Spinal cord (tissue), 10 donors: Measurements from ENCODE around the gene SERTAD1. TPM values are rescaled to one million over a fixed set of nuclear protein-coding genes. Genes with fewer than 3 reads are reported as not detected.
"Not testable (repeated sequence)": the region's sequence is repeated elsewhere in the genome, so short reads cannot be mapped to it uniquely, and the experiment has no call there.

Experiments
- DNase-seq, 6 donors: peaks; one replicate each; pipeline versions ENCODE4 v3.0.0 to v3.0.0-alpha.2; 2013 to 2015; ENCODE audit warnings: low spot score in 6 of 6, low read depth in 4 of 6
- H3K27ac ChIP-seq: one replicate; pipeline ENCODE4 v1.5.1; 2013; ENCODE audit warnings: low read depth, low read length, control low read depth
- H3K27me3 ChIP-seq: one replicate; pipeline ENCODE4 v1.6.1; 2013; ENCODE audit warnings: low read length; ENCODE audit not compliant: control insufficient read depth, insufficient read depth
- H3K36me3 ChIP-seq: one replicate; pipeline ENCODE4 v1.6.1; 2013; ENCODE audit warnings: low read length; ENCODE audit not compliant: control insufficient read depth, insufficient read depth
- H3K4me1 ChIP-seq: one replicate; pipeline ENCODE4 v1.6.1; 2013; ENCODE audit warnings: low read length; ENCODE audit not compliant: control insufficient read depth, insufficient read depth
- H3K4me3 ChIP-seq: one replicate; pipeline ENCODE4 v1.5.1; 2013; ENCODE audit warnings: low read depth, low read length, control low read depth
- H3K9me3 ChIP-seq: one replicate; pipeline ENCODE4 v1.6.1; 2013; ENCODE audit warnings: low read length; ENCODE audit not compliant: control insufficient read depth, insufficient read depth
- WGBS: methylation state at CpG from one replicate; pipeline ENCODE4 v1.1.5; 2013; ENCODE audit warnings: missing lambda C conversion rate; ENCODE audit not compliant: insufficient coverage; 5-methylcytosine and 5-hydroxymethylcytosine counted together
- polyA plus RNA-seq, 2 donors: library from polyadenylated mRNA; unstranded; fragments of 120-200 nt; gene quantifications; one replicate each; pipeline ENCODE4 v1.2.1, GENCODE V29; 2013; ENCODE audit not compliant: insufficient read length in 2 of 2
- total RNA-seq, 2 donors: library from RNA; depleted of rRNA in 1 of 2; stranded (reverse); fragments of 120-200 nt in 1 of 2; fragments of >200 nt in 1 of 2; gene quantifications; one replicate each; pipeline versions ENCODE4 v1.2.3 to v1.2.4, GENCODE V29; 2013 to 2014
- donor health status: healthy.

Gene SERTAD1
- total and polyA plus RNA-seq, 4 donors: 4.9 to 11.4 (median 6.8) TPM

DNA sequence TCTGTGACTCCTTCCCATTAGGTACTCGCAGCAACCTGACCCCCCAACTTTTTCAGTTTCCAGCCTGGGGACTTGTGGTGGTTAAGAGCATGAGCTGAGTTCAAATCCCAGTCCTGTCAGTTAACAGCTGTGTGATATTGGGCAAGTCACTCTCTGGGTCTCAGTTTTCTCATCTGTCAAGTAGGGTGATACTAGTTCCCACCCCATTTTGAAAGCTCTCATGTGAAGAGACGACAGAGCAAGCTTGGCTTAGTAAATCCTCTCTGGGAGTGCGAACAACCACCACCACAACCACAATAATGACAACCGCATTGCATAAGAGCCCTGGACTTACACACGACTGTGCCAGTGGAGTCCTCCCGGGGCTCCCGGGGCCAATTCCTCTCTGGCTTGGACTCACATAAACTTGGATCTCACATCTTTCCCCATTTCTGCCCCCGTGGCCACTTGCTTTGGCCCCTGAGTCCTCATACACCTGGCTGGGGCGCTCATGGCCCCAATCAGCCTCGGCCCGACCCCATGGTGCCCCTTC, 39.3 kb upstream of the SERTAD1 start:
- Histone ChIP-seq H3K27me3 (no peaks in the 10 kb centered on the region), H3K9me3 (no peaks in the 10 kb centered on the region), H3K4me3 (peak overlapping the region; percentile 78), H3K4me1 (peaks cover 28% of the 10 kb centered on the region), H3K27ac (peak overlapping the region; percentile 77), H3K36me3 (peaks cover 5% of the 10 kb centered on the region)
- peak in 1 of 6 donors; percentile 24 for DNase-seq
- 22% methylated on average over 10 of the region's 11 CpGs for WGBS

DNA sequence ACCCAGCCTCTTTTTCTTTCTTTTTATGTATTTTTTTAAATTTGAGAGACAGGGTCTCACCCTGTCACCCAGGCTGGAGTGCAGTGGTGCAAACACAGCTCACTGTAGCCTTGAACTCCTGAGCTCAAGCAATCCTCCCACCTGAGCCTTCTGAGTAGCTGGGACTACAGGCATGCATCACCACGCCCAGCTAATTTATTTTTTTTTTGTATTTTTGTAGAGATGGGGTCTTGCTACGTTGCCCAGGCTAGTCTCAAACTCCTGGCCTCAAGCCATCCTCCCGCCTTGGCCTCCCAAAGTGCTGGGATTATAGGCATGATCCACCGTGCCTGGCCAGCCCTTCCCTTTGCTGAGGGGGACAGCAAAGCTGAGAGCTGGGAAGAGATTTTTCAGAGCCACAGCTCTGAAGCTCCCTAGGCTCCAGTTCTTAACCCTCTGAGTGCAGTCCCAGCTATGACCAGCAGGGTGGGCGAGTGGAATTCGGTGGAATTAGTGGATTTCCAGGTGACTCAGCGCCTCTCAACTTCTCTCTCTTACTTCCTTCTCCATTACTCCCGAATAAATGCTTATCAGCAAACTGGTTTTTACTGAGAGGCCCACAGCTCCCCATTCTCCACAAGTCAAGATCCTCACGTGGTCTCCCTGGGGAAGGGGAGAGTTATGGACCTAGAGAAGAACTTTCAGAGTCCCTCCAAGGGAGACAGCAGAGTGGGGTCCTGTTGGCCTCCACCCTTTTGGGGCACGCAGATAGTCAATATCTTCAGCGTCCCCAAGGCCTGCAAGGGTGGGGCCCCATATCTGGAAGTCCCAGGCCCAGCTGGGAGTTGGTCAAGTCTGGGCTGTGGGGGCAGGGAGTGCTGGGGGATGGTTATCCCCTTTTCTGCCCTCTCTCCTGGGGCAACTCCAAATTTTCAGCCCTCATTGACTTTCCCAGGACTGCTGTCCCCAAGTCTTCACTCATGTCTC, 38.5 kb upstream of the SERTAD1 start:
- Histone ChIP-seq H3K4me3 (no peak overlapping the region), H3K9me3 (no peaks in the 10 kb centered on the region), H3K27ac (peak overlapping the region; percentile 48), H3K4me1 (peaks cover 28% of the 10 kb centered on the region), H3K27me3 (no peaks in the 10 kb centered on the region), H3K36me3 (peaks cover 2% of the 10 kb centered on the region)
- 41% methylated on average over 5 of the region's 11 CpGs for WGBS
- DNase-seq: peak in 4 of 6 donors; percentile 15 to 86 (median 53)

DNA sequence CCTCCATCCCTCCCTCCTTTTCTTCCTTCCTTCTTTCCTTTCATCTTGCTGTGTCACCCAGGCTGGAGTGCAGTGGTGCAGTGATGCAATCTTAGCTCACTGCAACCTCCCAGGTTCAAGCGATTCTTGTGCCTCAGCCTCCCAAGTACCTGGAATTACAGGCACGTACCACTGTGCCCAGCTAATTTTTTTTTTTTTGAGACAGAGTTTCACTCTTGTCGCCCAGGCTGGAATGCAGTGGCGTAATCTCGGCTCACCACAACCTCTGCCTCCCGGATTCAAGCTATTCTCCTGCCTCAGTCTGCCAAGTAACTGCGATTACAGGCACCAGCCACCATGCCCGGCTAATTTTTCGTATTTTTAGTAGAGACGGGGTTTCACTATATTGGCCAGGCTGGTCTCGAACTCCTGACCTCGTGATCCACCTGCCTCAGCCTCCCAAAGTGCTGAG, 37.8 kb upstream of the SERTAD1 start:
- not testable (repeated sequence) for H3K9me3 ChIP-seq, H3K27ac ChIP-seq, H3K27me3 ChIP-seq, H3K4me3 ChIP-seq, DNase-seq, H3K36me3 ChIP-seq
- 89% methylated on average over 9 of the region's 12 CpGs for WGBS
- peaks cover 28% of the 10 kb centered on the region for H3K4me1 ChIP-seq

DNA sequence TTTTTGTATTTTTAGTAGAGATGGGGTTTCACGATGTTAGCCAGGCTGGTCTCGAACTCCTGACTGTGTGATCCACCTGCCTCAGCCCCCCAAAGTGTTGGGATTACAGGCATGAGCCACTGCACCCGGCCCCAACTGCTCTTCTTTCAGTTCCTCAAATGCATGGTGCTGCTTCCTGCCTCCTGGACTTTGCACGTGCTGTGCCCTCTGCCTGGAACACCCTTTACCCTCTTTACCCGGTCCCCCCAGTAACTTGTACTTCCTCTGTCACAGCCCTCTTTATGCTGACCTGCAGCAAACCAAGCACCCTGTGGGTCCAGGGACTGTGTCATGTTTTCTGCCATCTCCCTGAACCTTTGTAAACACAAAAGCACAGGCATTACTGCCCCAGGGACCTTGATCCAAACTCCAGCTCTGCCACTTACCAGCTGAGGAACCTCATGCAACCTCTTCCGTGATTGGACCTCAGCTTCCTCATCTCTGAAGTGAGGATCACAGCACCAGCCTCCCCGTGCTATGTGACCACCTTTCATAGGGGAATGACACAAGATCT, 36.0 kb upstream of the SERTAD1 start:
- Histone ChIP-seq H3K27me3 (no peaks in the 10 kb centered on the region), H3K4me1 (peaks cover 22% of the 10 kb centered on the region), H3K36me3 (no peaks in the 10 kb centered on the region), H3K4me3 (no peak overlapping the region), H3K27ac (no peak overlapping the region), H3K9me3 (no peaks in the 10 kb centered on the region)
- 83% methylated on average over 6 of the region's 7 CpGs for WGBS
- no peak for DNase-seq

DNA sequence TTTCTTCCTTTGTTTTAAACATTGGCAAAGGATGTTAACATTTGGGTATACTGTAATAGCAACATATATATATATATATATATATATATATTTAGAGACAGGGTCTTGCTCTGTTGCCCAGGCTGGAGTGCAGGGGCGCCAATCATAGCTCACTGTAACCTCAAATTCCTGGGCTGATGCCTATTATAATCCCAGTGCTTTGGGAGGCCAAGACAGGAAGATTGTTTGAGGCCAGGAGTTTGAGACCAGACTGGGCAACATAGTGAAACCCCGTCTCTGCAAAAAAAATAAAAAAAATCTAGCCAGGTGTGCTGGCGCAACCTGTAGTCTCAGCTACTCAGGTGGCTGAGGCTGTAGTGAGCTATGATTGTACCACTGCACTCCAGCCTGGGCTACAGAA, 34.4 kb upstream of the SERTAD1 start:
- DNase-seq: no peak
- H3K27me3 ChIP-seq: no peaks in the 10 kb centered on the region
- 100% methylated on average over 1 of the region's 3 CpGs for WGBS

DNA sequence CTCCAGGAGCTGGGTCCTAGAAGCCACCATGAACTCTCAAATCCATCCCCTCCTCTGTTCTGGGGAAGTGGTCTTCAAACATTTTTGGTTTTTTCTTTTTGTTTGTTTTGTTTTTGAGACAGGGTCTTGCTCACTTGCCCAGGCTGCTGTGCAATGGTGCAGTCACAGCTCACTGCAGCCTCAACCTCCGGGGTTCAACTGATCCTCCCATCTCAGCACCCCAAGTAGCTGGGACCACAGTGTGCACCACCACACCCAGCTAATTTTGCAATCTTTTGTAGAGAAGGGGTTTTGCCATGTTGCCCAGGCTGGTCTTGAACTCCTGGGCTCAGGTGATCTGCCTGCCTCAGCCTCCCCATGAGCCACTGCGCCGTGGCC, 32.8 kb upstream of the SERTAD1 start:
- Histone ChIP-seq H3K4me3 (no peak overlapping the region), H3K4me1 (no peaks in the 10 kb centered on the region), H3K9me3 (no peaks in the 10 kb centered on the region), H3K27ac (no peak overlapping the region), H3K27me3 (no peaks in the 10 kb centered on the region), H3K36me3 (no peaks in the 10 kb centered on the region)
- DNase-seq: no peak
- 100% methylated on average over 1 of the region's 3 CpGs for WGBS

More for the DNA sequence above, 34.4 kb upstream of the SERTAD1 start:
- Histone ChIP-seq H3K4me3 (no peak overlapping the region), H3K36me3 (no peaks in the 10 kb centered on the region), H3K27ac (no peak overlapping the region), H3K9me3 (no peaks in the 10 kb centered on the region), H3K4me1 (peaks cover 7% of the 10 kb centered on the region)

DNA sequence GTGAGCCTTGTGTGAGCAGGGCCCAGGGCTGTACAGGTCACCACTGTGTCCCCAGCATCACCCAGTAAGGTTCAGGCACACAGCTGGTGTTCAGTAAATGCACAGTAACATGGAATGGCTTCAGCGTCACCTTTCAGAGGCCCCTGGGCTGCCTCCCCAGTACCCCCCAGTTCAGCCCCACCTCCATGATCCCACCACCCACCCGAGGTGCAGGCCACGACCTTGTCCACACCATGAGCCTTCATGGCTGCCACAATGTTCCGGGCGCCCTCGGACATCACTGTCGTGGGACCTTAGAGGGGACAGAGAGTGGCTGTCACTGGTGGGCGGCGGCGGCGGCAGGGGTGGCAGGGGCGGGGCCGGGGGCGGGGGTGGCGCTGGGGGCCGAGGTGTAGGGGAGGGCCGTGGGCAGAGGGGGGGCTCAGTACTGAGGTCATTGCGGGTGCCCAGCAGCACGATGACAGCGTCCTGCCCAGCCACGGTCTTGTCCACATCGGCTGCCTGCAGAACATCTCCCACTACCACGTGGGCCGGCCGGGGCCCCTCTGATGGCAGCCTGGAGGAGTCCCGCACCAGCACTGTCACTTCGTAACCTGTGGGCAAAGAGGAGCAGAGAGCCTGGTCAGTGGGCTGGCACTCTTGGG, 32.3 kb upstream of the SERTAD1 start:
- H3K36me3 ChIP-seq: no peaks in the 10 kb centered on the region
- WGBS: 88% methylated on average over 16 of the region's 27 CpGs

DNA sequence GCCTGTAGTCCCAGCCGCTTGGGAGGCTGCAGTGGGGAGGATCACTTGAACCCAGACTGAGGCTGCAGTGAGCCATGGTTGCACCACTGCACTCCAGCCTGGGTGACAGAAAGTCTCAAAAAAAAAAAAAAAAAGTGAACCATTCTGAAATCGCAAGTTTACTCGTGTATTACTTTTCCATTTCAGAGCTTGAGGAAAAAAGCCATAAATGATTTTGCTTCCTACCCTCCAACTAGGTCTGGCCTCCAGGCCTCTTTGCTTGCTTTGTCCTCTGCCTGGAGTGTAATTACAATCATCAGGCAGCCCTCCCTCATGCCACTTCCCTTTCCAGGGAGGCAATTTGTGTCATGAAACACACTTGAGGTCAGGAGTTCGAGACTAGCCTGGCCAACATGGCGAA, 31.3 kb upstream of the SERTAD1 start:
- Histone ChIP-seq H3K4me3 (no peak overlapping the region), H3K27ac (no peak overlapping the region), H3K27me3 (no peaks in the 10 kb centered on the region), H3K9me3 (no peaks in the 10 kb centered on the region), H3K4me1 (no peaks in the 10 kb centered on the region), H3K36me3 (no peaks in the 10 kb centered on the region)
- 93% methylated on average over 3 of the region's 5 CpGs for WGBS
- DNase-seq: no peak

More for the DNA sequence above, 32.3 kb upstream of the SERTAD1 start:
- Histone ChIP-seq H3K27me3 (no peaks in the 10 kb centered on the region), H3K4me1 (no peaks in the 10 kb centered on the region), H3K4me3 (no peak overlapping the region), H3K9me3 (no peaks in the 10 kb centered on the region), H3K27ac (no peak overlapping the region)
- DNase-seq: no peak

DNA sequence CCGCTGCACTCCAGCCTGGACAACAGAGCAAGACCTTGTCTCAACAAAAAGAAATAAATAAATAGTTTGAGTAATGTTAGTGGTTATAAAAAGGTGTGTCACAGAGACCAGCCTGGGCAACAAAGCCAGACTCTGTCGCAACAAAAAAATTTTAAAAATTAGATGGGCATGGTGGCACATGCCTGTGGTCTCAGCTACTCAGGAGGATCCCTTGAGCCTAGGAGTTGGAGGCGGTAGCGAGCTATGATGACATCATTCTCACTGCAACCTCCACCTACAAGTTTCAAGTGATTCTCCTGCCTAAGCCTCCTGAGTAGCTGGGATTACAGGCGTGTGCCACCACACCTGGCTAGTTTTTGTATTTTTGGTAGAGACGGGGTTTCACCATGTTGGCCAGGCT, 28.2 kb upstream of the SERTAD1 start:
- not testable (repeated sequence) for H3K27me3 ChIP-seq, H3K9me3 ChIP-seq, H3K36me3 ChIP-seq, H3K4me1 ChIP-seq, DNase-seq, H3K27ac ChIP-seq, H3K4me3 ChIP-seq
- 95% methylated on average over 4 of the region's 6 CpGs for WGBS
